Neural progenitor cell (in vitro differentiated cells): ENCODE measurements around the gene HS6ST3.

Experiments used
- CTCF ChIP-seq: fragments of 200-600 bp; sonication (generic); IDR thresholded peaks from 2 replicates; pipeline ENCODE4 v1.5.1; 2017; ENCODE audit warnings: antibody characterized with exemption, mild to moderate bottlenecking
- EZH2 ChIP-seq: fragments of 200-600 bp; sonication (generic); IDR thresholded peaks from 2 replicates; pipeline ENCODE4 v1.6.1; 2017; ENCODE audit warnings: antibody characterized with exemption, mild to moderate bottlenecking, moderate library complexity
- EZH2phosphoT487 ChIP-seq: fragments of 200-600 bp; sonication (generic); IDR thresholded peaks from 2 replicates; pipeline ENCODE4 v1.6.1; 2017; ENCODE audit warnings: antibody characterized with exemption

GRCh38 chr13:96491103-96491502, 401.2 kb downstream of the HS6ST3 start:
- TF ChIP-seq EZH2 (no peak), CTCF (no peak), EZH2phosphoT487 (no peak)
